A549 (cell line): ENCODE measurements around the gene TMEM41A.

ENCODE experiments used
- BCL3 ChIP-seq: fragments of >200 bp; sonication (Bioruptor Twin); formaldehyde crosslinking; IDR thresholded peaks from 3 replicates; pipeline ENCODE4 v1.6.1; 2016
- CEBPB ChIP-seq, 2 experiments: fragments of >200 bp in 1 of 2; sonication (Bioruptor Twin) in 1 of 2; formaldehyde crosslinking in 1 of 2; IDR thresholded peaks; 2 replicates each; pipeline ENCODE4 v1.6.1; 2012 to 2016
- CTCF ChIP-seq: fragments of >200 bp; sonication (Bioruptor Twin); formaldehyde crosslinking; IDR thresholded peaks from 3 replicates; pipeline ENCODE4 v1.5.1; 2016
- EP300 ChIP-seq, 2 experiments: fragments of >200 bp; sonication (Bioruptor Twin); formaldehyde crosslinking; IDR thresholded peaks; 2 replicates in 1 of 2; 3 replicates in 1 of 2; pipeline ENCODE4 v1.6.1; 2016 to 2017
- FOSL2 ChIP-seq, 2 experiments: fragments of 450-650 bp in 1 of 2; fragments of >200 bp in 1 of 2; sonication (Bioruptor Twin) in 1 of 2; formaldehyde crosslinking; IDR thresholded peaks; 2 replicates each; pipeline versions ENCODE4 v1.5.0 to v1.6.1; 2016 to 2020; ENCODE audit warnings: mild to moderate bottlenecking in 1 of 2, moderate library complexity in 1 of 2
- MAFK ChIP-seq: fragments of 450-650 bp; IDR thresholded peaks from 2 replicates; pipeline ENCODE4 v1.6.1; 2014; ENCODE audit not compliant: partially characterized antibody
- MAX ChIP-seq: IDR thresholded peaks from 2 replicates; pipeline ENCODE4 v1.6.1; 2012
- POLR2AphosphoS2 ChIP-seq: conservative IDR thresholded peaks from 2 replicates; pipeline ENCODE4 v1.6.1; 2012; ENCODE audit warnings: low read length, improper control_type of control experiment, inconsistent platforms
- RFX5 ChIP-seq: fragments of 450-650 bp; IDR thresholded peaks from 2 replicates; pipeline ENCODE4 v1.7.1; 2014; ENCODE audit warnings: antibody characterized with exemption, mild to moderate bottlenecking, moderate library complexity
- SMC3 ChIP-seq: fragments of >200 bp; sonication (Bioruptor Twin); formaldehyde crosslinking; IDR thresholded peaks from 3 replicates; pipeline ENCODE4 v1.6.1; 2018; ENCODE audit warnings: inconsistent platforms

- TF ChIP-seq RFX5 (no peak), CTCF (no peak), POLR2AphosphoS2 (no peak), FOSL2 (IDR thresholded peaks at IDR 0.05) (no peak), FOSL2 (CRISPR knock-in tag; IDR thresholded peaks at IDR 0.05) (no peak), EP300 (IDR thresholded peaks at IDR 0.05) (no peak), CEBPB (IDR thresholded peaks at IDR 0.05) (no peak), MAFK (no peak), BCL3 (no peak), SMC3 (no peak), MAX (no peak)
These were observed 58.9 kb downstream of the TMEM41A start for GRCh38 chr3:185439745-185440466.
